Thymus (tissue), 11 donors: Measurements from ENCODE around the gene TEAD1. TPM values are rescaled to one million over a fixed set of nuclear protein-coding genes. Genes with fewer than 3 reads are reported as not detected.

Experiments
- DNase-seq, 9 donors: peaks; one replicate each; pipeline ENCODE4 v3.0.0-alpha.2; 2013; ENCODE audit warnings: low spot score in 9 of 9, low read depth in 6 of 9, missing footprints in 1 of 9
- H3K27ac ChIP-seq, 2 donors: one replicate each; pipeline ENCODE4 v1.5.1; 2013; ENCODE audit warnings: control low read depth in 1 of 2, low read depth in 1 of 2, low read length in 1 of 2, mild to moderate bottlenecking in 1 of 2, moderate library complexity in 1 of 2
- H3K27me3 ChIP-seq, 2 donors: one replicate each; pipeline ENCODE4 v1.5.1; 2013; ENCODE audit warnings: low read length in 1 of 2; ENCODE audit not compliant: control insufficient read depth in 2 of 2, insufficient read depth in 1 of 2
- H3K36me3 ChIP-seq, 2 donors: one replicate each; pipeline ENCODE4 v1.5.1; 2013; ENCODE audit warnings: low read length in 1 of 2, mild to moderate bottlenecking in 1 of 2, moderate library complexity in 1 of 2; ENCODE audit not compliant: control insufficient read depth in 2 of 2, insufficient read depth in 2 of 2
- H3K4me1 ChIP-seq, 2 donors: one replicate each; pipeline ENCODE4 v1.5.1; 2013; ENCODE audit warnings: low read length in 2 of 2; ENCODE audit not compliant: control insufficient read depth in 2 of 2, insufficient read depth in 2 of 2
- H3K4me3 ChIP-seq, 2 donors: one replicate each; pipeline ENCODE4 v1.5.1; 2013; ENCODE audit warnings: low read length in 2 of 2, control low read depth in 1 of 2, mild to moderate bottlenecking in 1 of 2
- H3K9me3 ChIP-seq, 2 donors: one replicate each; pipeline ENCODE4 v1.5.1; 2013; ENCODE audit warnings: low read length in 1 of 2, mild to moderate bottlenecking in 1 of 2; ENCODE audit not compliant: control insufficient read depth in 2 of 2, insufficient read depth in 1 of 2
- WGBS: extraction: QIAGEN DNeasy Blood & Tissue Kit; methylation state at CpG from one replicate; pipeline ENCODE4 v1.1.7; 2013; 5-methylcytosine and 5-hydroxymethylcytosine counted together
- polyA plus RNA-seq: library from polyadenylated mRNA; stranded (reverse); fragments of 200-250 nt; gene quantifications from one replicate; pipeline ENCODE4 v1.2.3, GENCODE V29; 2013
- total RNA-seq: library from RNA; stranded (reverse); fragments of 120-200 nt; gene quantifications from one replicate; pipeline ENCODE4 v1.2.4, GENCODE V29; 2013
- donor health status: healthy.

TEAD1 gene
- total and polyA plus RNA-seq, 2 donors, result 3.7 to 5.4 TPM

GRCh38 chr11:12905435-12905834, 231.2 kb downstream of the TEAD1 start:
- WGBS, result 94% methylated on average over 4 of the region's 4 CpGs
- DNase-seq, result no peak
- H3K4me3 ChIP-seq, result no peak overlapping the region
- no peaks in the 10 kb centered on the region for H3K27me3 ChIP-seq
- H3K9me3 ChIP-seq, result no peaks in the 10 kb centered on the region
- no peaks in the 10 kb centered on the region for H3K36me3 ChIP-seq
- H3K27ac ChIP-seq, result no peak overlapping the region
- no peaks in the 10 kb centered on the region for H3K4me1 ChIP-seq

DNA sequence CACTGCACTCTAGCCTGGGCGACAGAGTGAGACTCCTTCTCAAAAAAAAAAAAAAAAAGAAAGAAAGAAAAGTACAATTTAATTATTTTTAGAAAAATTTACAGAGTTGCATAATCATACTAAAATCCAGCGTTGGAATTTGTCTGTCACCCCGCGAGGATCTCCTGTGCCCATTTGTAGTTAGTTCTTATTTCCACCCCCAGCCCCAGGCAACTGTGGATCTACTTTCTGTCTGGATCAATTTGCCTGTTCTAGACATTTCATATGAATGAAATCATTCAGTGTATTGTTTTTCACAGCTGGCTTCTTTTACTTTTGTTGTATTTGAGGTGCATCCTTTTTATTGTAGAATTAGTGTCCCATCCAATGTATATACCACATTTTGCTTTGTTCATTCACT, 232.3 kb downstream of the TEAD1 start:
- DNase-seq, result no peak
- Histone ChIP-seq H3K4me3 (no peak overlapping the region), H3K4me1 (no peaks in the 10 kb centered on the region), H3K27me3 (no peaks in the 10 kb centered on the region), H3K9me3 (no peaks in the 10 kb centered on the region), H3K27ac (no peak overlapping the region), H3K36me3 (no peaks in the 10 kb centered on the region)
- WGBS, result 96% methylated on average over 4 of the region's 4 CpGs

DNA sequence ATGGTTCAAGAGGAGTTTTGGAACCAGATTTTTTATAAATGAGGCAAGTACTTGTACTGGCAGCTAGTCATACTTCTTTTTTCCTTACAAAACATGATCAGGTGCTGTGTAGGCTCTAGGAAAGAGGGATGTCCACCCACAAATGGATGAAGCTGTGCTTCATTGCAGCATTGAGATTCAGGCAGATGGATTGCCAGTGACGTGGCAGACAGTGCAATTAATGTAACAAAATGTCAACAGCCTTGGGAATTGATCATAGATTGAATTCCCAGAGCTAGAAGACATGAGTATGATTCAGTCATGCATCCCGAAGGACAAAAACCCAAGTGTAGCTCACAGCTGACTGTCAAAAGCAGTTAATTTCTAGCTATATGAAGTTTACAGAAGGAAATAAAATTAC, 235.7 kb downstream of the TEAD1 start:
- H3K4me1 ChIP-seq, result no peaks in the 10 kb centered on the region
- WGBS, result 88% methylated on average over 2 of the region's 2 CpGs
- H3K9me3 ChIP-seq, result no peaks in the 10 kb centered on the region
- no peak overlapping the region for H3K27ac ChIP-seq
- DNase-seq, result no peak
- no peaks in the 10 kb centered on the region for H3K36me3 ChIP-seq
- no peak overlapping the region for H3K4me3 ChIP-seq
- no peaks in the 10 kb centered on the region for H3K27me3 ChIP-seq

- no peaks in the 10 kb centered on the region for H3K9me3 ChIP-seq
- no peak overlapping the region for H3K27ac ChIP-seq
- H3K4me1 ChIP-seq, result no peaks in the 10 kb centered on the region
- H3K27me3 ChIP-seq, result no peaks in the 10 kb centered on the region
- 53% methylated on average over 11 of the region's 11 CpGs for whole genome bisulfite sequencing
- H3K4me3 ChIP-seq, result no peak overlapping the region
- H3K36me3 ChIP-seq, result no peaks in the 10 kb centered on the region
- peak in 2 of 9 donors; percentile 7 to 9 for DNase-seq
Observed at GRCh38 chr11:12914400-12914912, 240.2 kb downstream of the TEAD1 start.

GRCh38 chr11:12915093-12915492, 240.9 kb downstream of the TEAD1 start:
- H3K4me1 ChIP-seq, result no peaks in the 10 kb centered on the region
- no peak overlapping the region for H3K4me3 ChIP-seq
- WGBS, result 96% methylated on average over 7 of the region's 7 CpGs
- H3K36me3 ChIP-seq, result no peaks in the 10 kb centered on the region
- no peaks in the 10 kb centered on the region for H3K9me3 ChIP-seq
- no peaks in the 10 kb centered on the region for H3K27me3 ChIP-seq
- no peak overlapping the region for H3K27ac ChIP-seq
- DNase-seq, result no peak

DNA sequence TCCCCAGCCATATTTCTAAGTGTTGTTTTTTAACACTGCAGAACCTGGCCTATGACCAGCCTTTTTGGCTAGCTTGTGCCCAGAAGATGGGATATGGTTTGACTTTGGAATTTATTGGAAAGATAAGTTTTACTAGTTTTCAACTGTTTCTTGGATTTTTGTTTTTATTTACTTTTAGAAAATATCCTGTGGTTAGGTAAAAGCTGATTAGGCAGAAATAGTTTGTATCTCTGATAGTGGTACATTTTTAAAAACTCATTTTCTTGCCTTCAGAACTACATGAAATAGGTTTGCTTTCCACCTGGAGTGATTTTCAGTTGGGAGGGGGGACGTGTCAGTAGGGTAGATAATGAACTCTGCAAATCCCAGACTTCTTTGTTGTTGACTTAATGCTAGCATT, 243.6 kb downstream of the TEAD1 start:
- no peaks in the 10 kb centered on the region for H3K9me3 ChIP-seq
- H3K4me1 ChIP-seq, result no peaks in the 10 kb centered on the region
- H3K27me3 ChIP-seq, result no peaks in the 10 kb centered on the region
- H3K4me3 ChIP-seq, result no peak overlapping the region
- no peak for DNase-seq
- H3K36me3 ChIP-seq, result no peaks in the 10 kb centered on the region
- 82% methylated on average over 1 of the region's 1 CpG for WGBS
- H3K27ac ChIP-seq, result no peak overlapping the region

DNA sequence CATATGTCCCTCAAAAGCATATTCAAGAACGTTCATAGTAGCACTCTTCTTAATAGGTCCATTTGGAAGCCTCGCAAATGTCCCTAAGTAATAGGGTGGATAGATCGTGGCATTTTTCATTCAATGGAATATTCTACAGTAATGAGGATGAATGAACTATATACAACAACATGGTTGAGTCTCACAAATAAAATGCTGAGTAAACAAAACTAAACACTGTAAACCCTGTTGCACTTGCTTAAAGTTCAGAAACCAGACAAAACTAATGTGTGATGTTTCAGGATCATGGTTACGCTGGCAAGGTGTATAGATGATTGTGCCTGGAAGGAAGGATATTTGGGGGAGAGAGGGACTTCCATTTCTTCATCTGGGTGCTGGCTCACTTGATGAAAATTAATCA, 244.4 kb downstream of the TEAD1 start:
- DNase-seq, result no peak
- no peaks in the 10 kb centered on the region for H3K4me1 ChIP-seq
- H3K27me3 ChIP-seq, result no peaks in the 10 kb centered on the region
- no peak overlapping the region for H3K27ac ChIP-seq
- H3K4me3 ChIP-seq, result no peak overlapping the region
- no peaks in the 10 kb centered on the region for H3K9me3 ChIP-seq
- no peaks in the 10 kb centered on the region for H3K36me3 ChIP-seq
- WGBS, result 98% methylated on average over 4 of the region's 4 CpGs

DNA sequence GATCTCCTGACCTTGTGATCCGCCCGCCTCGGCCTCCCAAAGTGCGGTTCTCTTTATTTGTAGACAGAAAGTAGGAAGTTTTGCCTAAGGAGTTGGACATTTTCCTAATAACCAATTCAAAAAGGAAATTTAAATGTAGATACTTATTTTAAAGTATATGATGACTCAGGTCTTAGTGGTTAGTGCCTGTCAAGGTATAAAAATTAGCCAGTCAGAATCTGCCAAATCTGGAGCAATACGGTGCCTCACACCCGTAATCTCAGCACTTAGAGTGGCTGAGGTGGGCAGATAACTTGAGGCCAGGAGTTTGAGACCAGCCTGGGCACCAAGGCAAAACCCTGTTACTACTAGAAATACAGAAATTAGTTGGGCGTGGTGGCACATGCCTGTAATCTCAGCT, 248.2 kb downstream of the TEAD1 start:
- no peaks in the 10 kb centered on the region for H3K9me3 ChIP-seq
- no peaks in the 10 kb centered on the region for H3K36me3 ChIP-seq
- DNase-seq, result no peak
- H3K27me3 ChIP-seq, result no peaks in the 10 kb centered on the region
- no peaks in the 10 kb centered on the region for H3K4me1 ChIP-seq
- 95% methylated on average over 7 of the region's 7 CpGs for WGBS
- H3K4me3 ChIP-seq, result no peak overlapping the region
- no peak overlapping the region for H3K27ac ChIP-seq

DNA sequence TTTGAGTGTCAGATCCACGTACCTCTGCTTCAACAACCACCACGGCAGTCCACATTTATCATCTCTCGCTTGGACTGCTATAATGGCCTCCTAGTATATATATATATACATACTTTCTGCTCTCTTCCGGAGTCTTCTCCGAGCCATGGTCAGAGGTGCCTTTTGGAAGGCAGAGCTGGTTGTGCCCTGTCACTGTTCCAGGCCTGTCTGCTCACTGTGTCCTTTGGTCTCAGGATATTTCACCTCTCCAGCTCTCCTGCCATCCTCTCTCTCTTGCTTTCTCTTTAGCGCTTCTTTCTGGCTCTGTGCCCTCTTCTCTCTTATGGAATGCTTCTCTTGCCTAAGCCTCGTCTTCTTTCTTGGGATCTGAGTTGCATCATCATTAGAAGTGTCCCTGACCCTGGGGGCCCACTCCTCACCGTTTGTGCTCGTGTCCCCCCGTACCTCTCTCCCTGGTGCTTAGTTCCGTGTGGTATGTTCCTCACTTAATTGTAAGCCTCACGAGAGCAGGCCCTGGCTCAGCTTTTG, 248.8 kb downstream of the TEAD1 start:
- Histone ChIP-seq H3K36me3 (no peaks in the 10 kb centered on the region), H3K9me3 (no peaks in the 10 kb centered on the region), H3K4me1 (no peaks in the 10 kb centered on the region), H3K27me3 (no peaks in the 10 kb centered on the region), H3K4me3 (no peak overlapping the region), H3K27ac (no peak overlapping the region)
- 91% methylated on average over 12 of the region's 12 CpGs for WGBS
- DNase-seq, result no peak

GRCh38 chr11:12924650-12925049, 250.4 kb downstream of the TEAD1 start:
- H3K36me3 ChIP-seq, result no peaks in the 10 kb centered on the region
- H3K4me1 ChIP-seq, result no peaks in the 10 kb centered on the region
- H3K27ac ChIP-seq, result no peak overlapping the region

More at GRCh38 chr11:12924650-12925049, 250.4 kb downstream of the TEAD1 start:
- DNase-seq, result no peak
- no peak overlapping the region for H3K4me3 ChIP-seq
- H3K27me3 ChIP-seq, result no peaks in the 10 kb centered on the region
- no peaks in the 10 kb centered on the region for H3K9me3 ChIP-seq
- WGBS, result 94% methylated on average over 3 of the region's 3 CpGs
